Spleen (tissue), 7 donors: ENCODE measurements around the gene KRT31.

Experiments
- POLR2A ChIP-seq, 3 donors: fragments of 450-650 bp; IDR thresholded peaks; one replicate each; pipeline ENCODE4 v1.5.1; 2017; ENCODE audit warnings: antibody characterized with exemption in 3 of 3, mild to moderate bottlenecking in 1 of 3
- TF ChIP-seq, protein P1 (sequence below), 11 experiments: fragments of 200-600 bp in 7 of 11; fragments of 450-650 bp in 4 of 11; sonication (generic) in 4 of 11; IDR thresholded peaks in 8 of 11; conservative IDR thresholded peaks in 3 of 11; 1 replicate in 7 of 11; 2 replicates in 4 of 11; pipeline versions ENCODE4 v1.4.0 to v1.8.0; 2016 to 2021; ENCODE audit warnings: antibody characterized with exemption in 11 of 11, inconsistent platforms in 4 of 11, mild to moderate bottlenecking in 1 of 11
- donor health status: DM: no; HTN: no; CAD: no; lungs with moderate emphysema.
- donor health status: DM: no; HTN: no; CAD: no.
- donor health status: DM: no; HTN: no; CAD: no.

DNA sequence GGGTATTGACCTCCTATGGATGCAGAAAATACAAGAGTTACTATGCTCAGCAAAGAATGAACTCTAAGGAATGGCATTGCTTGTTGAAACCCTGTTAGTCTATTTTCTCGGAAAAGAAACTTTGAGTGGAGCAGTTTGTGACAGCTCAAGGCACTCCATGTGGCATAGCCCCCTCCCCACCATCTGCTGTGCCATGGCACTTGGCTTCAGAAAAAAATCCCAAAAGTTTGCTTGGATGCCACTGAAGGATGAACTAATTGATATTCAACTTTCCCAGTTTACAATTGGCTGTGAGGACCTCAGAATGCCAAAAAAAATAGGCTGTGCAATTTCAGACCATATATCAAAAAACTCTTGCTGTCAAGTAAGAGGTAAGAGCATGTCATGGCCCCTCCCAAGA lies 1.8 kb downstream of the KRT31 start:
- TF ChIP-seq, protein P1, sequence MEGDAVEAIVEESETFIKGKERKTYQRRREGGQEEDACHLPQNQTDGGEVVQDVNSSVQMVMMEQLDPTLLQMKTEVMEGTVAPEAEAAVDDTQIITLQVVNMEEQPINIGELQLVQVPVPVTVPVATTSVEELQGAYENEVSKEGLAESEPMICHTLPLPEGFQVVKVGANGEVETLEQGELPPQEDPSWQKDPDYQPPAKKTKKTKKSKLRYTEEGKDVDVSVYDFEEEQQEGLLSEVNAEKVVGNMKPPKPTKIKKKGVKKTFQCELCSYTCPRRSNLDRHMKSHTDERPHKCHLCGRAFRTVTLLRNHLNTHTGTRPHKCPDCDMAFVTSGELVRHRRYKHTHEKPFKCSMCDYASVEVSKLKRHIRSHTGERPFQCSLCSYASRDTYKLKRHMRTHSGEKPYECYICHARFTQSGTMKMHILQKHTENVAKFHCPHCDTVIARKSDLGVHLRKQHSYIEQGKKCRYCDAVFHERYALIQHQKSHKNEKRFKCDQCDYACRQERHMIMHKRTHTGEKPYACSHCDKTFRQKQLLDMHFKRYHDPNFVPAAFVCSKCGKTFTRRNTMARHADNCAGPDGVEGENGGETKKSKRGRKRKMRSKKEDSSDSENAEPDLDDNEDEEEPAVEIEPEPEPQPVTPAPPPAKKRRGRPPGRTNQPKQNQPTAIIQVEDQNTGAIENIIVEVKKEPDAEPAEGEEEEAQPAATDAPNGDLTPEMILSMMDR (IDR thresholded peaks at IDR 0.05 in 8 of 11, conservative IDR thresholded peaks at IDR 0.05 in 3 of 11): no peak
- no peak for TF ChIP-seq POLR2A (IDR thresholded peaks at IDR 0.05)
